ENCODE measurements around the gene GALNT18. TPM values are rescaled to one million over a fixed set of nuclear protein-coding genes. Genes with fewer than 3 reads are reported as not detected.
A peak's percentile ranks its signal among the peaks of the same experiment; 100 is the strongest.

GALNT18 gene
- total RNA-seq, 1 donor from 2014 or later, result 39.8 TPM

GRCh38 chr11:11370255-11370961, 251.4 kb downstream of the GALNT18 start:
- Mint-ChIP-seq H3K9me3 (ENCODE audit: unreplicated experiment) (peaks cover 12% of the 10 kb centered on the region), H3K27ac (ENCODE audit: unreplicated experiment) (no peak overlapping the region), H3K27me3 (ENCODE audit: unreplicated experiment) (no peaks in the 10 kb centered on the region), H3K36me3 (ENCODE audit: unreplicated experiment) (peaks cover 66% of the 10 kb centered on the region), H3K4me3 (ENCODE audit: unreplicated experiment) (no peak overlapping the region), H3K4me1 (ENCODE audit: unreplicated experiment) (no peaks in the 10 kb centered on the region)
- peak; percentile 11 for DNase-seq (ENCODE audit: extremely low spot score, unreplicated experiment)
- TF ChIP-seq CTCF (IDR thresholded peaks at IDR 0.05), result no peak

GRCh38 chr11:11366793-11367192, 255.0 kb downstream of the GALNT18 start:
- peaks cover 53% of the 10 kb centered on the region for H3K36me3 Mint-ChIP-seq (ENCODE audit: unreplicated experiment)
- TF ChIP-seq CTCF (IDR thresholded peaks at IDR 0.05), result no peak
- H3K9me3 Mint-ChIP-seq (ENCODE audit: unreplicated experiment), result peaks cover 12% of the 10 kb centered on the region
- H3K4me3 Mint-ChIP-seq (ENCODE audit: unreplicated experiment), result no peak overlapping the region
- H3K27ac Mint-ChIP-seq (ENCODE audit: unreplicated experiment), result no peak overlapping the region
- DNase-seq (ENCODE audit: extremely low spot score, unreplicated experiment), result peak; percentile 2
- H3K4me1 Mint-ChIP-seq (ENCODE audit: unreplicated experiment), result no peaks in the 10 kb centered on the region
- H3K27me3 Mint-ChIP-seq (ENCODE audit: unreplicated experiment), result peaks cover 3% of the 10 kb centered on the region

- no peaks in the 10 kb centered on the region for H3K4me1 Mint-ChIP-seq (ENCODE audit: unreplicated experiment)
- H3K9me3 Mint-ChIP-seq (ENCODE audit: unreplicated experiment), result peaks cover 10% of the 10 kb centered on the region
- no peak for TF ChIP-seq CTCF (IDR thresholded peaks at IDR 0.05)
- peaks cover 39% of the 10 kb centered on the region for H3K36me3 Mint-ChIP-seq (ENCODE audit: unreplicated experiment)
- no peak overlapping the region for H3K4me3 Mint-ChIP-seq (ENCODE audit: unreplicated experiment)
- peak; percentile 8 for DNase-seq (ENCODE audit: extremely low spot score, unreplicated experiment)
- H3K27me3 Mint-ChIP-seq (ENCODE audit: unreplicated experiment), result peaks cover 3% of the 10 kb centered on the region
- no peak overlapping the region for H3K27ac Mint-ChIP-seq (ENCODE audit: unreplicated experiment)
Observed at GRCh38 chr11:11363674-11364073, 258.1 kb downstream of the GALNT18 start.

GRCh38 chr11:11359611-11360010, 262.2 kb downstream of the GALNT18 start:
- Mint-ChIP-seq H3K27me3 (ENCODE audit: unreplicated experiment) (peaks cover 13% of the 10 kb centered on the region), H3K36me3 (ENCODE audit: unreplicated experiment) (peaks cover 31% of the 10 kb centered on the region), H3K4me3 (ENCODE audit: unreplicated experiment) (no peak overlapping the region)

More at GRCh38 chr11:11359611-11360010, 262.2 kb downstream of the GALNT18 start:
- no peaks in the 10 kb centered on the region for H3K9me3 Mint-ChIP-seq (ENCODE audit: unreplicated experiment)
- DNase-seq (ENCODE audit: extremely low spot score, unreplicated experiment), result no peak
- TF ChIP-seq CTCF (IDR thresholded peaks at IDR 0.05), result no peak
- H3K27ac Mint-ChIP-seq (ENCODE audit: unreplicated experiment), result no peak overlapping the region
- H3K4me1 Mint-ChIP-seq (ENCODE audit: unreplicated experiment), result no peaks in the 10 kb centered on the region
